ENCODE data around the gene WDR88. TPM values are rescaled to one million over a fixed set of nuclear protein-coding genes. Genes with fewer than 3 reads are reported as not detected.
A peak's percentile ranks its signal among the peaks of the same experiment; 100 is the strongest.

Gene WDR88
- total RNA-seq, 2 donors from 2014 or later: not detected

DNA sequence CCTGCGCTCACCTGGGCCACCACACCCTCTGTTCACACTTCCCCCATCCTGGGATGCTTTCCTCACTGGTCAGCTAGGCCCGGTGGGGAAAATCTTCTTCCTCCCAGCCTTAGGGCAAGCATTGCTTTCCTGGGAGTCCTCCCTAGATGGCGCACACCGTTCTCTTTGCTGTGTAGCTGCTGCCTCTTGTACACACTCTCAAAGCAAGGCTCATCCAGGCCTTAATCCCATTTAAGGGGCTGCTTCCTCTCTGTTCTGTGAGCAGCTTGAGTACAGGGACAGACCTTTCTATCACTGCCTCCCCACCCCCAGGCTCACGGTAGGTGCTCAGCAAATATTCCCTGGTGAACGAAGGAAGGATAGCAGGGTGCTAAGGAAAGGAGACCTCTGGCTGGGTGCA lies 82.7 kb downstream of the WDR88 start:
- no peaks in the 10 kb centered on the region for H3K9me3 Mint-ChIP-seq
- Histone ChIP-seq H3K4me1 (ENCODE audit: control insufficient read depth, insufficient read depth, low read length) (no peaks in the 10 kb centered on the region), H3K9ac (ENCODE audit: extremely low read depth, low read length, poor library complexity, severe bottlenecking) (no peak overlapping the region), H3K27me3 (ENCODE audit: control insufficient read depth, insufficient read depth, low read length, poor library complexity, severe bottlenecking) (no peaks in the 10 kb centered on the region), H3K36me3 (ENCODE audit: control insufficient read depth, insufficient read depth, low read length) (no peaks in the 10 kb centered on the region), H3K4me3 (ENCODE audit: low read length) (no peak overlapping the region), H3K9me3 (ENCODE audit: control insufficient read depth, low read length) (no peaks in the 10 kb centered on the region), H3K27ac (ENCODE audit: low read depth, low read length) (no peak overlapping the region)
- 61 to 70% methylated on average over 5 to 6 of the region's 6 CpGs for WGBS, 2 experiments (ENCODE audit: insufficient coverage in 1 of 2, insufficient read length in 1 of 2)
- H3K4me3 Mint-ChIP-seq: no peak overlapping the region
- H3K27ac Mint-ChIP-seq: peak overlapping the region; percentile 59
- TF ChIP-seq, protein P1, sequence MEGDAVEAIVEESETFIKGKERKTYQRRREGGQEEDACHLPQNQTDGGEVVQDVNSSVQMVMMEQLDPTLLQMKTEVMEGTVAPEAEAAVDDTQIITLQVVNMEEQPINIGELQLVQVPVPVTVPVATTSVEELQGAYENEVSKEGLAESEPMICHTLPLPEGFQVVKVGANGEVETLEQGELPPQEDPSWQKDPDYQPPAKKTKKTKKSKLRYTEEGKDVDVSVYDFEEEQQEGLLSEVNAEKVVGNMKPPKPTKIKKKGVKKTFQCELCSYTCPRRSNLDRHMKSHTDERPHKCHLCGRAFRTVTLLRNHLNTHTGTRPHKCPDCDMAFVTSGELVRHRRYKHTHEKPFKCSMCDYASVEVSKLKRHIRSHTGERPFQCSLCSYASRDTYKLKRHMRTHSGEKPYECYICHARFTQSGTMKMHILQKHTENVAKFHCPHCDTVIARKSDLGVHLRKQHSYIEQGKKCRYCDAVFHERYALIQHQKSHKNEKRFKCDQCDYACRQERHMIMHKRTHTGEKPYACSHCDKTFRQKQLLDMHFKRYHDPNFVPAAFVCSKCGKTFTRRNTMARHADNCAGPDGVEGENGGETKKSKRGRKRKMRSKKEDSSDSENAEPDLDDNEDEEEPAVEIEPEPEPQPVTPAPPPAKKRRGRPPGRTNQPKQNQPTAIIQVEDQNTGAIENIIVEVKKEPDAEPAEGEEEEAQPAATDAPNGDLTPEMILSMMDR (conservative IDR thresholded peaks at IDR 0.05): peak; percentile 71
- H3K27me3 Mint-ChIP-seq (ENCODE audit: insufficient read depth): no peaks in the 10 kb centered on the region
- no peaks in the 10 kb centered on the region for H3K36me3 Mint-ChIP-seq (ENCODE audit: low read depth)
- peaks cover 2% of the 10 kb centered on the region for H3K4me1 Mint-ChIP-seq
- peak; percentile 86 for DNase-seq

- TF ChIP-seq, protein P1 (conservative IDR thresholded peaks at IDR 0.05): no peak
- Mint-ChIP-seq H3K9me3 (no peaks in the 10 kb centered on the region), H3K27me3 (ENCODE audit: insufficient read depth) (no peaks in the 10 kb centered on the region), H3K4me1 (peaks cover 2% of the 10 kb centered on the region), H3K27ac (no peak overlapping the region), H3K4me3 (no peak overlapping the region), H3K36me3 (ENCODE audit: low read depth) (no peaks in the 10 kb centered on the region)
- WGBS, 2 experiments (ENCODE audit: insufficient coverage in 1 of 2, insufficient read length in 1 of 2): 94 to 95% methylated on average over 4 to 19 of the region's 19 CpGs
- no peak for DNase-seq
- Histone ChIP-seq H3K4me3 (ENCODE audit: low read length) (no peak overlapping the region), H3K9ac (ENCODE audit: extremely low read depth, low read length, poor library complexity, severe bottlenecking) (no peak overlapping the region), H3K4me1 (ENCODE audit: control insufficient read depth, insufficient read depth, low read length) (no peaks in the 10 kb centered on the region), H3K27ac (ENCODE audit: low read depth, low read length) (no peak overlapping the region), H3K27me3 (ENCODE audit: control insufficient read depth, insufficient read depth, low read length, poor library complexity, severe bottlenecking) (peaks cover under 1% of the 10 kb centered on the region), H3K36me3 (ENCODE audit: control insufficient read depth, insufficient read depth, low read length) (no peaks in the 10 kb centered on the region), H3K9me3 (ENCODE audit: control insufficient read depth, low read length) (no peaks in the 10 kb centered on the region)
These were observed 83.7 kb downstream of the WDR88 start for GRCh38 chr19:33215438-33216197.

- peaks cover 8% of the 10 kb centered on the region for H3K27me3 ChIP-seq (ENCODE audit: control insufficient read depth, insufficient read depth, low read length, poor library complexity, severe bottlenecking)
- no peak overlapping the region for H3K27ac ChIP-seq (ENCODE audit: low read depth, low read length)
- H3K9me3 ChIP-seq (ENCODE audit: control insufficient read depth, low read length): no peaks in the 10 kb centered on the region
- H3K4me1 ChIP-seq (ENCODE audit: control insufficient read depth, insufficient read depth, low read length): no peaks in the 10 kb centered on the region
- TF ChIP-seq, protein P1 (conservative IDR thresholded peaks at IDR 0.05): peak; percentile 34
- H3K36me3 Mint-ChIP-seq (ENCODE audit: low read depth): no peaks in the 10 kb centered on the region
- peak; percentile 82 for DNase-seq
- no peaks in the 10 kb centered on the region for H3K36me3 ChIP-seq (ENCODE audit: control insufficient read depth, insufficient read depth, low read length)
- H3K4me1 Mint-ChIP-seq: peaks cover 2% of the 10 kb centered on the region
- 61 to 74% methylated on average over 7 to 12 of the region's 12 CpGs for WGBS, 2 experiments (ENCODE audit: insufficient coverage in 1 of 2, insufficient read length in 1 of 2)
- H3K9ac ChIP-seq (ENCODE audit: extremely low read depth, low read length, poor library complexity, severe bottlenecking): no peak overlapping the region
- peaks cover 5% of the 10 kb centered on the region for H3K27me3 Mint-ChIP-seq (ENCODE audit: insufficient read depth)
- H3K4me3 Mint-ChIP-seq: no peak overlapping the region
- H3K27ac Mint-ChIP-seq: no peak overlapping the region
- no peaks in the 10 kb centered on the region for H3K9me3 Mint-ChIP-seq
- H3K4me3 ChIP-seq (ENCODE audit: low read length): no peak overlapping the region
These were observed 84.4 kb downstream of the WDR88 start for GRCh38 chr19:33216198-33216830.

Data from endodermal cell (in vitro differentiated cells).